Measurements from ENCODE around the gene PARD3.

PARD3 gene

DNA sequence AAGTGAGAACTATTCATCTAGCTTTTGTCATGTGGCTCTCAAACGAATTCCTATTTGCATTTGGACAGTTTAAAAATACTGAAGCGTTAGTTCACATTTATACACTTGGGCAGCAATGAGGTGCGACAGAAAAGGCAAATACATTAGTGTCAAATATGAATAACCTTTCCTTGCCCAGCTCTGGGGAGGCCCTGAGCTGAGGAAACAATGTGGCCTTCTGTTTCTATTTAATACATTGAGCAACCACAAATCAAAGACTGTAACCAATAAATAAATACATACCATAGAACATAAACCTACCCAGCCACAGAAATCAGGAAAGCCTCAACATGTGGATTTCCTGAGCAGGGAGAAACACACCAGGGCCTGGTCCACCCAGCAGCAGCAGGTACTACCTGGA lies 585.2 kb downstream of the PARD3 start:
- ChIA-PET POLR2A (no interaction called here), CTCF (no interaction called here)
- H3K4me3 ChIP-seq (ENCODE audit: low read depth, low read length): no peak overlapping the region
- TF ChIP-seq, protein P1, sequence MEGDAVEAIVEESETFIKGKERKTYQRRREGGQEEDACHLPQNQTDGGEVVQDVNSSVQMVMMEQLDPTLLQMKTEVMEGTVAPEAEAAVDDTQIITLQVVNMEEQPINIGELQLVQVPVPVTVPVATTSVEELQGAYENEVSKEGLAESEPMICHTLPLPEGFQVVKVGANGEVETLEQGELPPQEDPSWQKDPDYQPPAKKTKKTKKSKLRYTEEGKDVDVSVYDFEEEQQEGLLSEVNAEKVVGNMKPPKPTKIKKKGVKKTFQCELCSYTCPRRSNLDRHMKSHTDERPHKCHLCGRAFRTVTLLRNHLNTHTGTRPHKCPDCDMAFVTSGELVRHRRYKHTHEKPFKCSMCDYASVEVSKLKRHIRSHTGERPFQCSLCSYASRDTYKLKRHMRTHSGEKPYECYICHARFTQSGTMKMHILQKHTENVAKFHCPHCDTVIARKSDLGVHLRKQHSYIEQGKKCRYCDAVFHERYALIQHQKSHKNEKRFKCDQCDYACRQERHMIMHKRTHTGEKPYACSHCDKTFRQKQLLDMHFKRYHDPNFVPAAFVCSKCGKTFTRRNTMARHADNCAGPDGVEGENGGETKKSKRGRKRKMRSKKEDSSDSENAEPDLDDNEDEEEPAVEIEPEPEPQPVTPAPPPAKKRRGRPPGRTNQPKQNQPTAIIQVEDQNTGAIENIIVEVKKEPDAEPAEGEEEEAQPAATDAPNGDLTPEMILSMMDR (IDR thresholded peaks at IDR 0.05; ENCODE audit: insufficient read depth, low read length, missing control alignments): no peak
- no peak for DNase-seq (ENCODE audit: low read depth, low spot score)

DNA sequence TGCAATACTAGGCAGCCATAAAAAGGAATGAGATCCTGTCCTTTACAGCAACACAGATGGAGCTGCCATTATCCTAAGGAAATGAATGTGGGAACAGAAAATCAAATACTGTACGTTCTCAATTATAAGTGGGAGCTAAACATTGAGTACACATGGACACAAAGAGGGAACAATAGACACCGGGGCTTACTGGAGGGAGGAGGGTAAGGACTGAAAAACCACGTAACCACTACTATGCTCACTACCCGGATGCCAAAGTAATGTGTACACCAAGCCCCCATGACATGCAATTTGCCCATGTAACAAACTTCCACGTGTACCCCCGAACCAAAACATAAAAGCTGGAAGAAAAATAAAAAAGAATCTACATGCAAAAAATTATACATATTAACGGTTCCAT lies 587.0 kb downstream of the PARD3 start:
- ChIA-PET POLR2A (no interaction called here), CTCF (interaction anchor here (1.1 to 2.3 kb wide), 2 partner anchors 9 to 11 kb away, joined by 3 to 6 read pairs; no protein-coding TSS in a partner anchor)
- TF ChIP-seq, protein P1 (IDR thresholded peaks at IDR 0.05; ENCODE audit: insufficient read depth, low read length, missing control alignments): no peak
- H3K4me3 ChIP-seq (ENCODE audit: low read depth, low read length): no peak overlapping the region
- DNase-seq (ENCODE audit: low read depth, low spot score): no peak

DNA sequence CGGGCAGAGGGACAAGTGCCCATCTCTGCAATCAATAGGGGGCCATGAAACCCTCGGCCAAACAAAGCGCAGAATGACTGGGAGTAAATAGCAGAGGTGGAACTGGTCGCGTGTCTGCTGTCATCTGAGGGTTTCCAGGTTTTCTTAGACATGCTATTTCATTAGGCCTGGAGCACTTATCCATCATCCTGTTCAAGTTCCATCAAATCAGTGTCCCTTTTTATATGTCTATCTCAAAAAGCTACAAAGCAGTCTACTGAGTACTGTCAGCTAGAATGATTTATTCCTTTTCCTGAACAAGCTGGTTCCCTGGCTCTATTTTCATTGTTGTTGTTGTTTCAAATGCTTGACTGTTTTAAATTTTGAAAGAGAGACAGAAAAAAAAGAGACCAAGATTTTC lies 590.5 kb downstream of the PARD3 start:
- H3K4me3 ChIP-seq (ENCODE audit: low read depth, low read length): no peak overlapping the region
- no peak for DNase-seq (ENCODE audit: low read depth, low spot score)
- ChIA-PET POLR2A (no interaction called here), CTCF (interaction anchor here (2.7 kb wide), 1 partner anchor 14 kb away, joined by 7 read pairs; no protein-coding TSS in a partner anchor)
- TF ChIP-seq, protein P1 (IDR thresholded peaks at IDR 0.05; ENCODE audit: insufficient read depth, low read length, missing control alignments): no peak

DNA sequence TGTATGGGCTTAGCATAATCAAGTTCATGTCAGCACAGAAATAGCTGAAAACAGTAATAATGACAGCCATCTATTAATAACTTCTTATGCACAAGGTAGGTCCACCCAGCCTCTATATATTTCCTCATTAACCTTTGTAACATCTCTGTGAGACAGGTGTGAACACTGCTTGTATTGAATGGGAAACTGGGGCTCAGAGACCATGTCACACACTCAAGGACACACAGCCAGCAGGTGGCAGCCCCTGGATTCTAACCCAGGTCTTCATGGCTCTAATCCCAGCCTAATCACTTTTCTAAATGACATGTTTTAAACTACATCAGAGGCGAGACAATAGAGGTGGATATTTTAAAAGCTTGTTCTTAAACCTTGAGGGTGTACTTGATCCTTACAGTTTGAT lies 591.4 kb downstream of the PARD3 start:
- DNase-seq (ENCODE audit: low read depth, low spot score): no peak
- no peak overlapping the region for H3K4me3 ChIP-seq (ENCODE audit: low read depth, low read length)
- ChIA-PET CTCF (interaction anchor here (2.7 kb wide), 1 partner anchor 15 kb away, joined by 7 read pairs; no protein-coding TSS in a partner anchor), POLR2A (no interaction called here)
- TF ChIP-seq, protein P1 (IDR thresholded peaks at IDR 0.05; ENCODE audit: insufficient read depth, low read length, missing control alignments): no peak

DNA sequence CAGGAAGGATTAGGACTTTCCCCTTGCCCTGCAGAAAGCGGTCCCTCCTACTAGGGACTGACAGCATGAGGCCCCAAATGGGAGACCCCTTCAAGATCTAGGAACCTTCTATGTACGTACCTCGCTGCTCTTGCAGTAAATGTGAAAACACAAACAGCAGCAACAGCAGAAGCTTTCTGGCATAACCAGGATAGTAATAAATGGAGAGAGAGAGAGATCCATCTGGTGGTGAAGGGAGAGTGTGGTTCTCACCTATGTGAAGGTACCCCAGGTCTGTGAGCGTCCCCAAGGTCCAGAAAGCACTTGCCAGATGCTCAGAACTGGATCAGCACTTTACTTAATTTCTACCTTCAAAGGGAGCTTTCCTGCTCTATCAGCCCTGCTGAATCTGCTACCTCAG lies 592.7 kb downstream of the PARD3 start:
- CTCF ChIA-PET: no interaction called here
- no peak overlapping the region for H3K4me3 ChIP-seq (ENCODE audit: low read depth, low read length)
- TF ChIP-seq, protein P1 (IDR thresholded peaks at IDR 0.05; ENCODE audit: insufficient read depth, low read length, missing control alignments): no peak
- DNase-seq (ENCODE audit: low read depth, low spot score): no peak
- POLR2A ChIA-PET: no interaction called here

DNA sequence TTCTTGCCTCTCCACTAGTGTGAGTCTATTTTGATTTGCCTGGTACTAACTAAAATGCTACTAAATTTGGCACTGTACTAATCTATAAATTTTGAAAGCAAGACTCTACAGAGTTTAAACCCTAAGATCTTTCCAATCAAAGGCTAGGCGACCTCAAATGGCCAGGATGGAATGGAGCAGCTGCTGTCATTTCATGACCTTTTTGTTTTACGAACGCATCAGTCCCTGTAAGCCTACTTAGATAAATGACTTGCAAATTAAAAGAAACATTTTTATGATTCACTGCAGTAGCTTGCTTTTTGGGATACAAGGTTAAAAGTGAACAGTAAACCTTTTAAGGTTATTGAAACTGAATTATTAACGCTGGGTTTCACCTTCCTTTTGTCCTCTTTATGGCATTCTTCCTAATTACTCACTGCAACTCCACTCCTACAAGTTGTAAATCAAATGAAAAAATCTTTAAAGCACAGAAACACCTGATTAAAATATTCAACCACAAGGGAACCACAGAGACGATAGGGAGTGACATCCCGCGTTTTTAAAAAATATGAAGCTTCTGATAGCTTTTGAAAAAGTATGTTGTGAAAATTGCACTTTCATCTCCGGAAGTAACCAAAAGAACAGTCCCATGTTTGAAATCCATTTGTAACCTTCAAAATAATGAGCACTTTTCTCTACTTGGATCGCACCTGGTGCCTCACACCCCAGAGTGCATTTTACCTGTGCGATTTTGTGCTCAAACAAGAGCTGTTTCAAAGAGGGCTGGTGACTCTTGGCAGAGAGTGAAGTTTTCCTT lies 595.1 kb downstream of the PARD3 start:
- TF ChIP-seq, protein P1 (IDR thresholded peaks at IDR 0.05; ENCODE audit: insufficient read depth, low read length, missing control alignments): no peak
- ChIA-PET CTCF (no interaction called here), POLR2A (no interaction called here)
- DNase-seq (ENCODE audit: low read depth, low spot score): no peak
- no peak overlapping the region for H3K4me3 ChIP-seq (ENCODE audit: low read depth, low read length)

Measured in AG04449 (cell line).